ENCODE measurements around the gene LLGL2.

GRCh38 chr17:75621489-75621888, 96.0 kb downstream of the LLGL2 start:
- TF ChIP-seq CTCF (IDR thresholded peaks at IDR 0.05) (no peak), POLR2A (IDR thresholded peaks at IDR 0.05) (no peak), POLR2AphosphoS5 (IDR thresholded peaks at IDR 0.05) (no peak)
